Loucy (cell line): Measurements from ENCODE around the gene CCDC148.

Source experiments
- CTCF ChIP-seq: fragments of 200-600 bp; sonication (generic); conservative IDR thresholded peaks from 2 replicates; pipeline ENCODE4 v1.5.1; 2014; ENCODE audit warnings: mild to moderate bottlenecking, antibody characterized with exemption, low read length
- EZH2phosphoT487 ChIP-seq: fragments of 200-600 bp; IDR thresholded peaks from 2 replicates; pipeline ENCODE4 v1.6.1; 2018; ENCODE audit warnings: antibody characterized with exemption, mild to moderate bottlenecking, moderate library complexity, borderline replicate concordance

GRCh38 chr2:158313734-158314133, 142.8 kb downstream of the CCDC148 start:
- TF ChIP-seq CTCF (no peak), EZH2phosphoT487 (no peak)
